Measurements from ENCODE around the gene WIPI1.
"Not testable (repeated sequence)": the region's sequence is repeated elsewhere in the genome, so short reads cannot be mapped to it uniquely, and the experiment has no call there.

The WIPI1 gene

GRCh38 chr17:68381076-68381900 lies 76.0 kb downstream of the WIPI1 start:
- no peak for DNase-seq

- DNase-seq: no peak
Measured at GRCh38 chr17:68379692-68380677, 77.3 kb downstream of the WIPI1 start.

GRCh38 chr17:68379177-68379510 lies 78.2 kb downstream of the WIPI1 start:
- DNase-seq: no peak

GRCh38 chr17:68378268-68379176 lies 78.8 kb downstream of the WIPI1 start:
- peak in 1 of 2 experiments; percentile 34 for DNase-seq

GRCh38 chr17:68377771-68378267 lies 79.5 kb downstream of the WIPI1 start:
- no peak for DNase-seq

- not testable (repeated sequence) for DNase-seq
Measured at GRCh38 chr17:68376178-68376577, 81.1 kb downstream of the WIPI1 start.

- DNase-seq: no peak
Measured at GRCh38 chr17:68375566-68375965, 81.7 kb downstream of the WIPI1 start.

All from SHP77 (cell line).